DOHH2 (cell line): ENCODE results near the gene UAP1L1.

ENCODE experiments used
- H3F3A ChIP-seq: fragments of 200-600 bp; sonication (generic), shearing (Covaris generic); 2 replicates; pipeline ENCODE4 v1.6.0; 2016; ENCODE audit warnings: antibody characterized with exemption, mild to moderate bottlenecking; ENCODE audit not compliant: control insufficient read depth, insufficient read depth
- H3K27ac ChIP-seq: fragments of 200-600 bp; sonication (generic); 2 replicates; pipeline ENCODE4 v1.5.1; 2014; ENCODE audit warnings: low read depth, mild to moderate bottlenecking, low read length, moderate library complexity
- H3K27me3 ChIP-seq: fragments of 200-600 bp; sonication (generic); 2 replicates; pipeline ENCODE4 v1.6.1; 2014; ENCODE audit warnings: mild to moderate bottlenecking, low read length, mixed read lengths; ENCODE audit not compliant: control insufficient read depth
- H3K36me3 ChIP-seq: fragments of 200-600 bp; sonication (generic); 2 replicates; pipeline ENCODE4 v1.6.1; 2014; ENCODE audit warnings: mild to moderate bottlenecking, low read length, moderate library complexity, mixed read lengths; ENCODE audit not compliant: control insufficient read depth
- H3K4me1 ChIP-seq: fragments of 200-600 bp; sonication (generic); 2 replicates; pipeline ENCODE4 v1.6.1; 2014; ENCODE audit warnings: mild to moderate bottlenecking, low read length, mixed read lengths; ENCODE audit not compliant: control insufficient read depth
- H3K4me2 ChIP-seq: fragments of 200-600 bp; sonication (generic); 2 replicates; pipeline ENCODE4 v1.6.0; 2014; ENCODE audit warnings: mild to moderate bottlenecking, low read length, moderate library complexity
- H3K4me3 ChIP-seq: fragments of 200-600 bp; sonication (generic); 2 replicates; pipeline ENCODE4 v1.5.1; 2014; ENCODE audit warnings: mild to moderate bottlenecking, low read length, mixed read lengths
- H3K79me2 ChIP-seq: fragments of 200-600 bp; sonication (generic); 2 replicates; pipeline ENCODE4 v1.6.1; 2014; ENCODE audit warnings: mild to moderate bottlenecking, low read length, mixed read lengths; ENCODE audit not compliant: control insufficient read depth
- H3K9me2 ChIP-seq: fragments of 200-600 bp; sonication (generic); replicated peaks from 2 replicates; pipeline ENCODE4 v1.6.1; 2014; ENCODE audit warnings: mild to moderate bottlenecking, low read length, mixed read lengths; ENCODE audit not compliant: control insufficient read depth
- H3K9me3 ChIP-seq: fragments of 200-600 bp; sonication (generic); 2 replicates; pipeline ENCODE4 v1.6.1; 2014; ENCODE audit warnings: antibody characterized with exemption, low read length, mixed read lengths; ENCODE audit not compliant: control insufficient read depth, insufficient read depth
- H4K20me1 ChIP-seq: fragments of 200-600 bp; sonication (generic); 2 replicates; pipeline ENCODE4 v1.6.0; 2014; ENCODE audit warnings: low read depth, mild to moderate bottlenecking, antibody characterized with exemption, low read length, moderate library complexity; ENCODE audit not compliant: control insufficient read depth, insufficient read depth
- CTCF ChIP-seq: fragments of 200-600 bp; sonication (generic); IDR thresholded peaks from one replicate; pipeline ENCODE4 v1.5.1; 2014; ENCODE audit warnings: antibody characterized with exemption, mild to moderate bottlenecking, low read depth, low read length; ENCODE audit not compliant: poor library complexity, severe bottlenecking
- EZH2phosphoT487 ChIP-seq: fragments of 200-600 bp; sonication (generic); IDR thresholded peaks from 2 replicates; pipeline ENCODE4 v1.6.1; 2017; ENCODE audit warnings: borderline replicate concordance, mild to moderate bottlenecking, antibody characterized with exemption, low read length, moderate library complexity, mixed read lengths

UAP1L1 gene

GRCh38 chr9:137052293-137052692 lies 25.0 kb upstream of the UAP1L1 start:
- Histone ChIP-seq H3K9me3 (no peaks in the 10 kb centered on the region), H3K4me1 (peaks cover 3% of the 10 kb centered on the region; the same call in 1 of the 2 replicates), H3K27ac (no peak overlapping the region), H3K4me3 (no peak overlapping the region), H3K4me2 (no peak overlapping the region), H3K9me2 (no peaks in the 10 kb centered on the region), H4K20me1 (no peaks in the 10 kb centered on the region; the same call in 1 of the 2 replicates), H3F3A (no peaks in the 10 kb centered on the region), H3K27me3 (peaks cover 38% of the 10 kb centered on the region), H3K79me2 (no peaks in the 10 kb centered on the region), H3K36me3 (no peaks in the 10 kb centered on the region)
- TF ChIP-seq EZH2phosphoT487 (no peak), CTCF (no peak)

GRCh38 chr9:137052998-137053943 lies 24.0 kb upstream of the UAP1L1 start:
- no peaks in the 10 kb centered on the region; the same call in 1 of the 2 replicates for H4K20me1 ChIP-seq
- H3K4me2 ChIP-seq, result peak overlapping the region; percentile 29
- no peaks in the 10 kb centered on the region for H3K36me3 ChIP-seq
- peaks cover 38% of the 10 kb centered on the region for H3K27me3 ChIP-seq
- H3K9me3 ChIP-seq, result no peaks in the 10 kb centered on the region
- H3K9me2 ChIP-seq, result no peaks in the 10 kb centered on the region
- no peaks in the 10 kb centered on the region for H3F3A ChIP-seq
- H3K4me3 ChIP-seq, result peak overlapping the region; percentile 5; the same call in 1 of the 2 replicates
- TF ChIP-seq CTCF (no peak), EZH2phosphoT487 (no peak)
- H3K27ac ChIP-seq, result no peak overlapping the region
- no peaks in the 10 kb centered on the region for H3K79me2 ChIP-seq
- peaks cover 3% of the 10 kb centered on the region; the same call in 1 of the 2 replicates for H3K4me1 ChIP-seq

GRCh38 chr9:137053944-137054931 lies 23.1 kb upstream of the UAP1L1 start, which contains the start of gene ENTPD2:
ENTPD2 (minus strand) TSS chr9:137054061; CDS start chr9:137053997, 64 bp downstream.
- Histone ChIP-seq H3K27ac (no peak within 1 kb of the TSS), H3F3A (no peaks in the 10 kb centered on the region), H3K27me3 (peaks cover 38% of the 10 kb centered on the region), H3K36me3 (no peaks in the 10 kb centered on the region), H3K9me3 (no peaks in the 10 kb centered on the region), H3K4me3 (peak within 1 kb of the TSS; percentile 5; the same call in 1 of the 2 replicates), H3K4me1 (peaks cover 3% of the 10 kb centered on the region; the same call in 1 of the 2 replicates), H3K9me2 (no peaks in the 10 kb centered on the region), H4K20me1 (no peaks in the 10 kb centered on the region; the same call in 1 of the 2 replicates), H3K79me2 (no peaks in the 10 kb centered on the region), H3K4me2 (peak within 1 kb of the TSS; percentile 29)
- TF ChIP-seq EZH2phosphoT487 (no peak), CTCF (no peak)
